ENCODE data around the gene XPR1. TPM values are rescaled to one million over a fixed set of nuclear protein-coding genes. Genes with fewer than 3 reads are reported as not detected.

XPR1 gene
- total RNA-seq, 1 experiment from 2014 or later = 30.7 TPM

DNA sequence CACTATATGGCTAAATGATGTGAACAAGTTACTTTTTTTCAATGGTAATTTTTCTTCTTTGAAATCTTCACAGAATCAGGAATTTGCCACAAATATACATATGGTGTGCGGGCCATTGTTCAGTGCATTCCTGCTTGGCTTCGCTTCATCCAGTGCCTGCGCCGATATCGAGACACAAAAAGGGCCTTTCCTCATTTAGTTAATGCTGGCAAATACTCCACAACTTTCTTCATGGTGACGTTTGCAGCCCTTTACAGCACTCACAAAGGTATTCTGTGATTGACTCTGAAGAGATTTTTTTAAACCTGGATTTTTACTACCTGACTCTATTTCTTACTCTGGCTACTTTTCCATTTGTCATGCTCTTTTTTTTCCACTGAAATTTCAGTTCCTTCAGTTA lies 204.6 kb downstream of the XPR1 start:
- peaks cover 9% of the 10 kb centered on the region for H3K4me1 ChIP-seq (ENCODE audit: insufficient read depth, low read length, poor library complexity, severe bottlenecking)
- ChIA-PET CTCF (no interaction called here), POLR2A (ENCODE audit: low non-redundant PET) (no interaction called here)
- no peak overlapping the region for H3K4me3 ChIP-seq (ENCODE audit: low read depth, low read length, poor library complexity, severe bottlenecking)
- intact Hi-C loops (cut with micrococcal nuclease; ENCODE audit: unreplicated experiment) = no loop called here
- DNase-seq (ENCODE audit: low spot score) = no peak
- H3K27me3 ChIP-seq (replicated peaks; ENCODE audit: insufficient read depth, low read depth, low read length, poor library complexity) = no peaks in the 10 kb centered on the region
- no TSS peak for BruUV-seq (replicated peaks)
- H3K9me3 ChIP-seq (ENCODE audit: low read depth, low read length, poor library complexity, severe bottlenecking) = no peaks in the 10 kb centered on the region
- no peak overlapping the region for H3K27ac ChIP-seq (ENCODE audit: low read depth, low read length, poor library complexity, severe bottlenecking)
- TF ChIP-seq, protein P1, sequence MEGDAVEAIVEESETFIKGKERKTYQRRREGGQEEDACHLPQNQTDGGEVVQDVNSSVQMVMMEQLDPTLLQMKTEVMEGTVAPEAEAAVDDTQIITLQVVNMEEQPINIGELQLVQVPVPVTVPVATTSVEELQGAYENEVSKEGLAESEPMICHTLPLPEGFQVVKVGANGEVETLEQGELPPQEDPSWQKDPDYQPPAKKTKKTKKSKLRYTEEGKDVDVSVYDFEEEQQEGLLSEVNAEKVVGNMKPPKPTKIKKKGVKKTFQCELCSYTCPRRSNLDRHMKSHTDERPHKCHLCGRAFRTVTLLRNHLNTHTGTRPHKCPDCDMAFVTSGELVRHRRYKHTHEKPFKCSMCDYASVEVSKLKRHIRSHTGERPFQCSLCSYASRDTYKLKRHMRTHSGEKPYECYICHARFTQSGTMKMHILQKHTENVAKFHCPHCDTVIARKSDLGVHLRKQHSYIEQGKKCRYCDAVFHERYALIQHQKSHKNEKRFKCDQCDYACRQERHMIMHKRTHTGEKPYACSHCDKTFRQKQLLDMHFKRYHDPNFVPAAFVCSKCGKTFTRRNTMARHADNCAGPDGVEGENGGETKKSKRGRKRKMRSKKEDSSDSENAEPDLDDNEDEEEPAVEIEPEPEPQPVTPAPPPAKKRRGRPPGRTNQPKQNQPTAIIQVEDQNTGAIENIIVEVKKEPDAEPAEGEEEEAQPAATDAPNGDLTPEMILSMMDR (conservative IDR thresholded peaks at IDR 0.05; ENCODE audit: low read depth, low read length) = no peak
- TF ChIP-seq EZH2 (IDR thresholded peaks at IDR 0.05; ENCODE audit: borderline replicate concordance, low read depth, low read length, poor library complexity, severe bottlenecking) = no peak
- no peaks in the 10 kb centered on the region for H3K36me3 ChIP-seq (ENCODE audit: insufficient read depth, low read length, poor library complexity, severe bottlenecking)

DNA sequence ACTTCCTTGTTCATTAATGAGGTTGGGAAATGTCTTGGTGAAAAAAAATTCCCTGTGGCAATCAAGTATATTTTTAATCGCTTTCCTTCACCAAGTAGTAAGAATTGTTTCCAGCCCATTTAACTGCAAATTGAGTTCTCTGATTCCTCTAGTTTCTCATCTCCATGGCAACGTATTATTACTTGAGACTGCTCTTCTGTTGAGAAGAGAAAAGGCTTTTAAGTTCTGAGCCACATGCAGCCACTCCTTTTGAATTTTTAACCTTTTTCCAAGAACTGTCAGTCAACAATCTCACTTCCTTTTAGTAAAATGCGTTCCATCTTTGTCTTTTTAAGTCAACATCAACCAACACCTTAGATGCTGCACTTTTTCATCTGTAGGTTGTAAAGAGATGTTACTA lies 205.2 kb downstream of the XPR1 start:
- intact Hi-C loops (cut with micrococcal nuclease; ENCODE audit: unreplicated experiment) = no loop called here
- Histone ChIP-seq H3K27ac (ENCODE audit: low read depth, low read length, poor library complexity, severe bottlenecking) (no peak overlapping the region), H3K36me3 (ENCODE audit: insufficient read depth, low read length, poor library complexity, severe bottlenecking) (no peaks in the 10 kb centered on the region), H3K4me3 (ENCODE audit: low read depth, low read length, poor library complexity, severe bottlenecking) (no peak overlapping the region), H3K27me3 (replicated peaks; ENCODE audit: insufficient read depth, low read depth, low read length, poor library complexity) (no peaks in the 10 kb centered on the region), H3K9me3 (ENCODE audit: low read depth, low read length, poor library complexity, severe bottlenecking) (no peaks in the 10 kb centered on the region), H3K4me1 (ENCODE audit: insufficient read depth, low read length, poor library complexity, severe bottlenecking) (peaks cover 14% of the 10 kb centered on the region)
- ChIA-PET POLR2A (ENCODE audit: low non-redundant PET) (no interaction called here), CTCF (no interaction called here)
- peak; percentile 72 for DNase-seq (ENCODE audit: low spot score)
- no peak for TF ChIP-seq EZH2 (IDR thresholded peaks at IDR 0.05; ENCODE audit: borderline replicate concordance, low read depth, low read length, poor library complexity, severe bottlenecking)
- TF ChIP-seq, protein P1 (conservative IDR thresholded peaks at IDR 0.05; ENCODE audit: low read depth, low read length) = no peak
- BruUV-seq (replicated peaks) = no TSS peak

DNA sequence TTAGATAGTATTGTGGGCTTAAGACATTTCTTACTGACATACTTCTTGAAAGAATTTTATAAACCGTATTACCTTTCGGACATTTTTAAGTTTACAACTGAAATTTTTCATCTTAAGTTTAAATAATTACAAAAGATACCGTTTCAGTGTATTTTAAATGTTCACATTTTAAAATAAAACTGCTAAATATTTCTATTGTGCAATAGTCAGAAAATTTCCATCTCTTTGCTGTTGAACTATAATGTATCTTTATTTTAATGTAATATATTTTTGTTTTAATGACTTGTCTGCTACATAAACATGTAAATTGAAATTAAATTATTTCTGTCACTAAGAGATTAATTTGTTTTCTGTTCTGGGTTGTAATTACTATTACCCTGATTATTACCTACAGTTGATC lies 206.7 kb downstream of the XPR1 start:
- ChIA-PET POLR2A (ENCODE audit: low non-redundant PET) (no interaction called here), CTCF (no interaction called here)
- Histone ChIP-seq H3K27me3 (replicated peaks; ENCODE audit: insufficient read depth, low read depth, low read length, poor library complexity) (no peaks in the 10 kb centered on the region), H3K36me3 (ENCODE audit: insufficient read depth, low read length, poor library complexity, severe bottlenecking) (no peaks in the 10 kb centered on the region), H3K9me3 (ENCODE audit: low read depth, low read length, poor library complexity, severe bottlenecking) (no peaks in the 10 kb centered on the region), H3K4me1 (ENCODE audit: insufficient read depth, low read length, poor library complexity, severe bottlenecking) (peaks cover 28% of the 10 kb centered on the region), H3K4me3 (ENCODE audit: low read depth, low read length, poor library complexity, severe bottlenecking) (no peak overlapping the region), H3K27ac (ENCODE audit: low read depth, low read length, poor library complexity, severe bottlenecking) (no peak overlapping the region)
- no peak for DNase-seq (ENCODE audit: low spot score)
- BruUV-seq (replicated peaks) = no TSS peak
- intact Hi-C loops (cut with micrococcal nuclease; ENCODE audit: unreplicated experiment) = no loop called here
- TF ChIP-seq, protein P1 (conservative IDR thresholded peaks at IDR 0.05; ENCODE audit: low read depth, low read length) = no peak
- TF ChIP-seq EZH2 (IDR thresholded peaks at IDR 0.05; ENCODE audit: borderline replicate concordance, low read depth, low read length, poor library complexity, severe bottlenecking) = no peak
